Measurements from ENCODE around the gene SORCS2.

The SORCS2 gene

DNA sequence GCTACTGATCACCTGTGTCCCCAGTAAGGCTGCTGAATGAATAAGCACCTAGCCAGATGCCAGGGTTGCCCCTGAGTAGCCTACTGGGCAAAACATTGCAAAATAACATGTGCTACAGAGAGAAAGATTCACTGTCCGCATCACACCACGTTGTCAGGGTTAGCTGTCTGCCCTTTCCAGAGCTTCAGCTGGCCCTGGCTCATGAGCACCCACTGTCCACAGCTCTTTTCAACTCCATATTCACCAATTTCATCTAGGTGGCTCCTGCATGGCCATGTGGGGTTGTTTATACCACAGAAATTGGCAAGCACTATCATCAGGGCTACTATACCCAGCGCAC, 470.1 kb downstream of the SORCS2 start:
- DNase-seq, result no peak

DNA sequence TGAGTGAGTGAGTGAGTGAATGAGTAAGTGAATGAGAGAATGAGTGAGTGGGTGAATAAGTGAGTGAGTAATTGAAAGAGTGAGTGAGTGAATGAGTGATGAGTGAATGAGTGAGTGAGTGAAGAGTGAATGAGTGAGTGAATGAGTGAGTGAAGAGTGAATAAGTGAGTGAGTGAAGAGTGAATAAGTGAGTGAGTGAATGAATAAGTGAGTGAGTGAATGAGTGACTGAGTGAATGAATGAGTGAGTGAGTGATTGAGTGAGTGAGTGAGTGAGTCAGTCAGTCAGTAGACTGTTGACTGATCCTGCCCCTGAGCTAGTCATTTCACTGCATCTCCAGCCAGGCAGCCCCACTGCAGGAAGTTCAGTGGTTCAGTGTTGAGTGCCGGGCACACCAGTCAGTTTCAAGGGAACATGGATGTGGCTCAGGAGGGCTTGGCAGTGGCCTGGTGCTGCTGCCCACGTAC, 470.8 kb downstream of the SORCS2 start:
- no peak for DNase-seq

DNA sequence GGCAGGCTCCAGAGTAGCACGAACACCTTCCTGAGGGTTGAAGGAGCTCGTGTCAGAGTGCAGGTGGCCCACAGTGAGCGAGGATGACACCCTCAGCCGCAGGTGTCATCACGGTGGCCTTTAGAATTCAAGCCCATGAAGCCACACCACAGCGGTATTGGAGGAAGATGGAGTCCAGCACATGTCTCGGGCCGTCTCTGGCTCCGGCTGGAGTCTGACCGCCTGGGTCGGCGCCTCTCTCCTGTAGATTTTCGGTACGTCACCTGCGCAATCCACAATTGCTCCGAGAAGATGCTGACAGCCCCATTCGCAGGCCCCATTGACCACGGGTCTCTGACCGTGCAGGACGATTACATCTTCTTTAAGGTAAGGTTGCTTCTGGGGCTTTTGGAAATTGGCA, 471.8 kb downstream of the SORCS2 start:
- DNase-seq, result no peak

DNA sequence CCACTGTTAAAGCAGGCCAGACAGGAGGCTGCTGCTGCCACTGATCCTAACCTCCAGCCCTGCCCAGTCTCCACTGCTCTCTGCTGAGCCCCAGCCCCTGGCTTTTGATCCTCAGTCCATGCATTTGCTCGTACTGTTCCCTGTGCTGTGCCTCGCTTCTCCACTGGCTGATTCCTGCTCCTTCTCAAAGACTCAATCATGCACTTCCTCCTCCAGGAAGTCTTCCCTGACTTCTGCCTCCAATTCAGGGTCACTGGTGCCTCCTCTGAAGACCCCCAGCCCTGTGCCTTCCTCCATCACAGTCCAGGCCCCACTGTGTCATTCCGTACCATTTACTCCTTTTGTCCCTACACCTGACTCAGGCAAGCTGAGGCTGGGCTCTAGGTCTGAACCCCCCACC, 473.0 kb downstream of the SORCS2 start:
- DNase-seq, result no peak

DNA sequence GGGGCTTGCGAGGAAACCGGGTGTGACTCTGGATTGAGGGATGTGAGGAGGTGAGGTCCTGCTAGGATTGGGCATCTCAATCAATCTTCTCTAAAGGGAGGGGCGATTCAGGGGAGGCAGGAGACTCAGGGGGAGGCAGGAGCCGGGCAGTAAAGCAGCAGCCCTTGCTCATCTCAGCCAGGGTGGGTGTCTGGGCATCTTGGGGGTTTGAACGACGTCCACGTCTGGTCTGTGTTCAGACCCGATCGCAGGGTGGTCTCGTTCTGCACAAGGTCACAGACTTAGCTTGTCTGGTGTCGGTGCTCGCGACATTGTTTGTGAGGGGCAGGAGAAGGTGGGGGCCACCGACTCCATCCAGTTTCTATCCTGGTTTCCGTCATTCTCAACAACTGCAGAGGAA, 473.7 kb downstream of the SORCS2 start:
- no peak for DNase-seq

DNA sequence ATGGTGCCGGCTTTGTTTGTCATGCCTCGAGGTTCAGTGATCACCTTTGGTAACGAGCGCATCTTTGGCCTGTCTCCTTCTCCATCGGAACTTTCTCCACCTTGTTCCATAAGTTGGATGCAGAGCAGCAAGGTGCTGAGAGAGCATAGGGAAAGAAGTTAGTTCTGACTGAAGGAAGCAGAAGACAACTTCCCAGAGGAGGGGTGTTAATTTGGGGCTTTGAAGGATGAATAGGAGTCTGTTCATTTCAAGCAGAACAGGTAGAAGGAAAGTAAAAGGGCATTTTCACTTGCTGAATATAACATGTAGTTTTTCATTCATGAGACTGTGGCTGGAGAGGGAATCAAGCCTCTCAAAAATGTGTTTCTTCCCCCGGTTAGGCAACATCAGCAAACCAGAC, 474.4 kb downstream of the SORCS2 start:
- no peak for DNase-seq

DNA sequence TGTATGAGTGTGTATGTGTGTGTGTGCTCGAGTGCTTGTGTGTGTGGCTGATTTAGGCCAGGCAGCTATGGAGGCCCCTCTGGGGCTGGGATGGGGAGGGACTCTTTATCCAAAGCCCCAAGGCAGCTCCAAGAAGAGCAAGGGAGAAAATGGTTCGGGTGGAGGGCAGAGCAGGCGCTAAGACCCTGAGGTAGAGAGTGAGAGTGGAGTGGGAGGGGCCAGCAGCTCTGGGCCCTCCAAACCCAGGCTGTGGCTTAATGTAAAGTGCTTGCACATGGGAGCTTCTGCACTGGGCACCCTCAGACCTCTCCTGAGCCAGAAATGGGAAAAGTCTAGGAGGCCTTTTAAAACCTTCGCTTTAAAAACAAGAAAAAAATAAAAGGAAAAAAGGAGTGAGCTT, 475.9 kb downstream of the SORCS2 start:
- DNase-seq, result no peak

DNA sequence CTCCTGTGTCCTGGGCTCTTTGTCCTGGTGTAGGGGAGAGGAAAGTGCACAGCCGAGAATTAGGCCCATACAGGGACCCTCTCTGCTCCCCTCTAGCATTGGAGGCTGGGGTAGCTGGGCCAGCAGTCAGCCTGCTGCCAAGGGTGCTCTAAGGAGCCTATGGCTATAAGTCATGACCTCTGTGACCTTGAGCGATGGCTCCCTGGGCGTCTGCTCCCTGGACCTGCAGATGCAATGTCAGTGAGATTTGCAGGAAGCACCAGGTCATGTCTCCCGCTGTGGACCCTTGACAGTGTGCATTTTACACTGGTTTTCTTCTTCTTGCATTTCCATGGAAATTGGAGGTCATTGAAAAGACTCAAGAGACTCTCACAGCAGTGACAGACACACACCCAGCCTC, 476.5 kb downstream of the SORCS2 start:
- no peak for DNase-seq

DNA sequence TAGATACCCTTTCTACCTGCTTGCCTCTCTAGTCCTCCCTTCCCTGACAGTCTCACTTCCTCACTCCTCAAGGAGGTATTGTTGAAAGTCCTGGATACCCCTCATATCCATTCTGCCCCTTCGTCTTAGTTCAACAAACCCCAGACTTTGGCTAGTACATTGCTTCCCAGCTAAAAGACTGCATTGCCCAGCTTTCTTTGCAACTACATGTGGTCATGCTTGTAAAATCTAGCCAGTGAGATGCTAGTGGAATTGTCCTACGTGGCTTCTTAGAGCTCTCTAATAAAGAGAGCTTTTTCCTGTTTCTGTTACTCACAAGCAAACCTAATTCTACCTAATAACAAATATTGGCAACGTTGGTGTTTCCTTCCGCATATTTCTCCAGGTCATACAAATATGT, 480.3 kb downstream of the SORCS2 start:
- no peak for DNase-seq

DNA sequence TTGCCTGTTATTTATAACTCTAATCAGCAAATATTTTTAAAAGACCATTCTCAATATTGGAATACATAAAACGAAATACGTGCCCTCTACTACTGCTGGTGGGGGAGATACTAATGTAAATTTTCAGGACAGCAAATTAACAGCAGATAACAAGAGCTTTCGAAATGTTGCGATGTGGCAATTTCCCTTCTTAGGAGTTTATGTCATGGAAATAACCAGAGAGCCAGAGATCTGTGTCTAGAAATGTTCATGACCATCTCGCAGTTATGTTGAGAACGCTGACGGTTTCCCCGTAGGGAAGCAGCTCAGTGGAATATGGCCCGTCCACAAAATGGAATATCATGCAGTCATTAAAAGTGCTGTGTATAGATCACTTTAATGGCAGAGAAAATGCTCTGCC, 480.8 kb downstream of the SORCS2 start:
- no peak for DNase-seq

DNA sequence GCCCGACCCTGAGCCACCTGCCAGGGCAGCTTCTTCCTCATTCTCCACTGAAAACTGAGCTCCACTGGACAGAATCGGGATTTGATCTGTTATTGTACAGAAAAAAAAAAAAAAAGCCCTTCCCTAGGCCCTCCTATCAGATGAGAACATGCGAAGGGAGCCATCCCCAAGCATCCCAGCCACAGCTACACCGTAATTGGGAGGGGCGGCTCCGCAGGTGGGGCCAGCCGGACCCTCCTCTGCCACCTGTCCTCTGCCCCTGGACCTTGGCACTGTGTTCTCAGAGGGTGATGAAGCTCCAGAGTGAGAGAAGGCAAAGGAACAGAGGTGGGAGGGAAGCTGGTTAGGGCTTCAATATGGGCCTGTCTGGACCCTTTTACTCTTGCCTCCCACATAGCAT, 482.4 kb downstream of the SORCS2 start:
- no peak for DNase-seq

DNA sequence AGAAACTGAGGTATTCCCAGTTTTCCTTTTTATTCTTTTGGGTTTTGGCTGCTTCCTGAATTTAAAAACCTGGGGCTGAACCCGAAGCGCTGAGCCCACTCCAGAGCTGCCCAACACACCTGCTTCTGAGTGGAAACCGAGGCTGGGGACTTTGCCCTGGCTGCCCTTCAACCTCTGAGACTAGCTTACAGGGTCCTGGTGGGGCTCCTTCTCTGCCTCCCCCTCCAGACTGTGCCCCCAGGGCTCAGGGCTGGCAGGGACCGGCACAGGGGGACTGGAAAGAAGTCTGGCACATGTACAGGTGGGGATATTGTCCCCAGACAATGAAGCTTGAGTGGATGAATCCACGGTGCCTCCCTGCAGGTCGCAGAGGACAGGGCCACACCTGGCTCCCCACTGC, 482.8 kb downstream of the SORCS2 start:
- no peak for DNase-seq

DNA sequence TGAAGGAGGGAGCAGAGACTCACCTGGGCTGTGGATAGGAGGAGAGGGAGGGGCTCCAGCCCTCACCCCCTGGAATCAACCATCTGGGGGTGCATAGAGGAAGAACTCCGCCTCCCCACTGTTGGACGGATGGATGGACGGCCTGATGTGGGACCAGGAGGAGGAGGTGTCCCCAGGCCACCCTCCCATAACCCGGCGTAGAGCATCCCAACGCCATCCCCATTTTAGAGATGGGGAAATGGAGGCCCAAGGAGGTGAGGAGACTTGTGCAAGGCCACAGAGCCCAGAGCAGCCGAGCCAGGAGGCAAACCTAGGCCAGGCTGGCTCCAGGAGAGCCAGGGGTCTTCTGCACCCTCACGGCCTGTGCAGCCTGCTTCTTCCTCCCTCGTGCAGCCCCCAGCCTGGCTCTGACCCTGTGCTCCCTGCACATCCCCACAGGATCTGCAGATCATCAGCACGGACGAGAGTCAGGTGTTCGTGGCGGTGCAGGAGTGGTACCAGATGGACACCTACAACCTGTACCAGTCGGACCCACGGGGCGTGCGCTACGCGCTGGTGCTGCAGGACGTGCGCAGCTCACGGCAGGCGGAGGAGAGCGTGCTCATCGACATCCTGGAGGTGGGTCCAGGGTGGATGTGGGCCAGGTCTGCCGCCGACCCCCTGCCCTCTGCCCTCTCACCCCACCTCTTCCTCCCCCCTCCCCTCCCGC, 483.4 kb downstream of the SORCS2 start:
- no peak for DNase-seq

DNA sequence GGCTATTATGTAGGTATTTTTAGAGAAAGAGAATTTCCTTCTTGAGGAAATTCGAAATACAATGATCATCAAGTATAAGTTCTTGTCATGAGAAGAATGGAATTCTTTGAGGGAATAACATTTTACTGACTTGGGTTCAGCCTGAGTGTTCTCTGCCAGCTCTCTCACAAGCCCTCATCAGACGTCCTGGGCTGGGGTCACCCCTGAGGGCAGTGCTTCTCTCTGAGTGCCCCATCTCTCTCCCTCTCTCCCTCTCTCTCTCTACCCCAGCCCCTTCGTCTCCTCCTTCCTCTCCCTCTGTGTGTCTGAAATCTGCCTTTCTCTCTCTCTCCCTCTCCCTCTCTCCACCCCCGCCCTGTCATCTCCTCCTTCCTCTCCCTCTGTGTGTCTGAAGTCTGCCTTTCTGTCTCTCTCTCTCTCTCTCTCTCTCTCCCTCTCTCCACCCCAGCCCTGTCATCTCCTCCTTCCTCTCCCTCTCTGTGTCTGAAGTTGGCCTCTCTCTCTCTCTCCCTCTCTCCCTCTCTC, 484.1 kb downstream of the SORCS2 start:
- DNase-seq, result no peak

DNA sequence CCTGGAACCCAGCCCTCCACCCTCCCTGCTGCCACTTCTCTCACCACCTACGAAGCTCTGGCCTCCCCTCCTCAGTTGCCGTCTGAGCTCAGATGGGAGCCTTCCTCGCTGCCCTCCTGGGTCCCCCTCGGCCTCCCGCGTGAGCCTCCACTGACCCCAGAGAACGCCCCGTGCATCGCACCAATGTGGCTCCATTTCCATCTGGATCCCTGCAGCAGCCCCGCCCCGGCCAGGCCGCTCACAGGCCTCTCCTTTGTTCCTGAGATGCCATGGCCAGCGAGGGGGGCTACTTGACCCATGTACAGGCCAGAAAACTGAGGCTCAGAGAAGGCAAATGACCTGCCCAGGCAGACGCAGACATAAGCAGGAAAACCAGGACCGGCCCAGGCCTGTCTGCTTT, 484.7 kb downstream of the SORCS2 start:
- DNase-seq, result no peak

DNA sequence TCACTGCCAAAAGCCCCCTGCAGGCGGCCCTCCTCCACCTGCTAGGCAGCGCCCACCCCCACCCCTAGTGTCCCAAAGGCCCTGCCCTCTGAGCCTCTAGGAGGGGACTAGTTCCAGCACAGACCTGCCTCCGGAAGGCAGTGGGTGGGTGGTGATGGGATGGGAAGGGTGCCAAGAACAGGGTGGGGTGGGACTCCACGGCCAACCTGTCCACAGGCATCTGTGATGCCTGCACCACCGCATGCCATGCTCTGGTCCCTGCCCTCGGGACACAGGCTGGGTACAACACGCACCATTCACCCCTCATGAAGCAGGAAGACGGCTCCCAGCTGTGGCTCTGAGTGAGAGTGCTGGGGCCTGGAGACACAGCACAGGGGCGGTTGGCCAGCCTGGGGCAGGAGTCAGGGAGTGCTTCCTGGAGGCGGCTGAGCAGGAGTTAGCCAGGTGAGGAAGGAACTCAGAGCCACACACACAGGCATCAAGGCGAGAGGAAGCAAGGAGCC, 485.5 kb downstream of the SORCS2 start:
- DNase-seq, result no peak

DNA sequence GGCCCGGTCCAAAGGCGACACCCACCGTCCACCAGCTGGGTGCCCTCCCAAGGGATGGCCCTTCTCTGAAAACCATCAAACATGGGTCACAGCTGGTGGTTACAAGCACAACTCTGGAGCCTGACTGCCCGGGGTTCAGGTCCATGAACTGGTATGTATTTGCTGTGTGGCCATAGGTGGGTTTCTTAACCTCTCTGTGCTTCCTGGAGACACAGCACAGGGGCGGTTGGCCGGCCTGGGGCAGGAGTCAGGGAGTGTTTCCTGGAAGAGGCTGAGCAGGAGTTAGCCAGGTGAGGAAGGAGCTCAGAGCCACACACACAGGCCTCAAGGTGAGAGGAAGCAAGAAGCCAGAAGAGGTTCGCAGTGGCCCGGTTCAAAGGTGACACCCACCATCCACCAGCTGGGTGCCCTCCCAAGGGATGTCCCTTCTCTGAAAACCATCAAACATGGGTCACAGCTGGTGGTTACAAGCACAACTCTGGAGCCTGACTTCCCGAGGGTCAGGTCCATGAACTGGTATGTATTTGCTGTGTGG, 486.0 kb downstream of the SORCS2 start:
- no peak for DNase-seq

DNA sequence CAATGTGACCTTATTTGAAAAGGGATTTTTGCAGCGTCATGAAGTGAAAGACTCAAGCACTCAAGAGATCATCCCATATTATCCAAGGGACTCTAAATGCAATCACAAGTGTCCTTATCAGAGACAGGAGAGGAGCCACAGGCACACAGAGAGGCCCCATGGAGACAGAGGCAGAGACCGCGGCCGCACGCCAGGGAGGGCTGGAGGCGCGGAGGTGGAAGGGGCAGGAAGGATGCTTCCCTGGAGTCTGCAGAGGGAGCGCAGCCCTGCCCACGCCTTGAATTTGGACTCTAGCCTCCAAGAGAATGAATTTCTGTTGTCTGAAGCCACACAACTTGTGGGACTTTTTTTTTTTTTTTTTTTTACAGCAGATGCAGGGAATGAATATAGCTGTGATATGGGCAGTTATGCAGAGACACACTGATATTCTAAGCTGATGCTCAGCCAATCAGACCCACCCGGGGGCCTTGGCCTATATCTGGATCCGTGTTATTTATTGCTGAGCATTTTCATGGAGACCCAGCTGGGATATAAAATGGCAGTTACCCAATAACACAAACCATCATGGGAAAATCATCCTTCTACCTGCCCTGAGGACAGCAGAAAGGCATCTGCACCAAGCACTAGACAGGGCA, 487.2 kb downstream of the SORCS2 start:
- no peak for DNase-seq

DNA sequence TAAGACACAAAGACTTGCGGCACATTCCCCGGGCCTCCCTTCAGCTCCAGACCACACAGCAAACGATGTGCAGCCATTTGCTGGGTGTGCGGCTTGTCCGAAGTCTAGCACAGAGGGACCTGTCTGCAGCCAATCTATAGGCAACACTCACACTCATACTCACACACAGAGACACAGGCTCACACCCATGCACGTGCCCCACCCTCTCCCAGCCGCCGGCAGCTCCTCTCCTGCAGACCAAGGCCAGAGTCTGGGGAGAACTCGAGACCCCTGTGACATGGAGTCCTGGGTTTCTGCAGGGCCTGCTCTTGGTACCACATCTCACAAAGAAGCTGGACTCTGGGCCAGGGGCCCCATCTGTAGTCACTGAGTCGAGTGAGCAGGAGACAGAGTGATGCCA, 487.8 kb downstream of the SORCS2 start:
- no peak for DNase-seq

DNA sequence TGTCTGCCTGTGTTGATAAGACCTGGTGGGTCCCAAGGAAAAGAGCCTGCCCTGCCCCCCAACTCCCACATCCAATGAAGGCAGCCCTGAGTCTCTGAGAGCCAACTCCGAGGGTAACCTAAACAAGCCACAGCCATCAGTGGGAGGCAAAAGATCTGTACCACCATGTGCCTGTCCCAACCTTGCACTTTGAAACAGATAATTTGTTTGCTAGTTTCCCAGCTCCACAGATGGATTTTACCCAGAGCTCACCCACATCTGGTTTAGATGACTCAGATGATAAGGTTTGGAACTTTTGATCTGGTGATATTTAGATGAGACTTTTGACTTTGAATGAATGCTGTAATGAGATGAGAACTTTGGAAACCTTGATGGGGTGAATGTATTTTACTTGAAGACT, 488.4 kb downstream of the SORCS2 start:
- DNase-seq, result no peak

DNA sequence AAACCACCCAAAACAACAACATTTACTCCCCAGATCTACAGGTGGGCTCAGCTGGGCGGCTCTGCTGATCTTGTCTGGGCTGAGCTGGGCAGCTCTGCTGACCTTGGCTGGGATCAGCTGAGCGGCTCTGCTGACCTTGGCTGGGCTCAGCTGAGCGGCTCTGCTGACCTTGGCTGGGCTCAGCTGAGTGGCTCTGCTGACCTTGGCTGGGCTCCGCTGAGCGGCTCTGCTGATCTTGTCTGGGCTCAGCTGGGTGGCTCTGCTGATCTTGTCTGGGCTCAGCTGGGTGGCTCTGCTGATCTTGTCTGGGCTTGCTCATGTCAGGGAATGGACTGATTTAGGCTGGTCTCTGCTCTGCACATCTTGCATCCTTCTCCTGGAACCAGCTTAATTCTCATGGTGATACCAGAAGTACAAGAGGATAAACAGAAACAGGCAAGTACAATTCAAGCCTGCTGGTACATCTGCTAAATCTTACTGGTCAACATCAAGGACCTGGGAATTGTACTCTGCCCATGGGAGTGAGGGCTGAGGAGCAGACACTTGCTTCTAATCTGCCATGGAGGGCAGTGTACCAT, 490.9 kb downstream of the SORCS2 start:
- no peak for DNase-seq

DNA sequence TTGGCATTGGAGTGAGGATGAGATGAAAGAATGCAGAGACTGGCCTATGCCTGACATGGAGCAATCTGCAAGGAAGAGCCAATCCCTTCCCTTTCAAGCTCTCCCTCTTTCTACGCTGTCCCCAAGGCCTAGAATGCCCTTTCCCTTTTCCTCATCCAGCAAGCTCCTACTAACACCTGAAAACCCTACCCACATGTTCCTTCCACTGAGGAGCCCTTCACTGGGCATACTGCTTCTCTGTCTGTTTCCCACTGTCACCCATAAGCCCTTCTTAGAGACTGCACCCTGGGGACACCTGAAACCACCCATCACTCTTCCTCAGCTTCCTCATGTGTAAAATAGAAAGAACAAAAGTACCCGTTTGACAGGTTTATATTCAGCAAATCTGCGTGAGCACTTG, 492.0 kb downstream of the SORCS2 start:
- no peak for DNase-seq

DNA sequence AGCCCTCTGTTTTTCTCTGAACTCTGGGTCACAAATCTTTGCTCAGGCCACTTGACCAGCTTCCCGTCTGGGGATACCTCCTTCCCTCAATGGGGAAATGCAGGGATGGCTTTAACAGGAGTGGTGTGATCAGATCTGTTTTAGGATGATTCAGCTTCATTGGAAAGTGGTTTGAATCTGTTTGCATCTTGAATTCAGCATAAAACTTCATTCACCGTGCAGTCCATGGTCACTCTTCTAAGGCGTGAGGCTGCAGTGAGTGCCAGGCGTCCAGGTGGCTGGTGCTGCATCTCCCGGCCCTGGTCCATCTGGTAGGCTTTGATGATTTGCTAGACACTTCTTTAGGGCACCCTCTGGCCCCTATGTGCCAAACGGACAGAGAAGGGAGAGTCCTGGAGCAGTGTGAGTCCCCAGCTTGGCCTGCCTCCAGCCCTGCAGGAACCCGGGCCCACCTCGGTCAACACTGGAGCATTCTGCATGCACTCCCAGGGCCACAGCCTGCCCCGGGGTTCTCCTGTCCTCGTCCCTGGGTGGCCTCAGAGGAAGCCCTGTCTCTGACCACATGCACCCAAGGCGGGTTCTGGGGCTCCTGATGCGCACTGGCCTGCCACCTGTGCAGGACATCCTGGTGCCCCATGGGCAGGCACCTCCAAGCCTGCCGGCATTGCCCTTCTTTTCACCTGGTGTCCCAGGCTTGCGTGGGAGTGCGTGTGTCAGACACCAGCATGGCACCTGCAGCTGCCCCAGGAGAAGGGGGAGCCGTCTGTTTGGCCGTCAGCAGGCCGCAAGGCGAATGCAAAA, 493.9 kb downstream of the SORCS2 start:
- DNase-seq, result no peak
